PC-3 (cell line): ENCODE results near the gene APOM.

Experiments
- EZH2 ChIP-seq: fragments of 300-600 bp; sonication (generic); IDR thresholded peaks from one replicate; pipeline ENCODE4 v1.6.1; 2017; ENCODE audit warnings: antibody characterized with exemption, mild to moderate bottlenecking, low read length; ENCODE audit not compliant: unreplicated experiment
- TF ChIP-seq, protein P1 (sequence below): fragments of 300-600 bp; sonication (generic); conservative IDR thresholded peaks from 2 replicates; pipeline ENCODE4 v1.5.1; 2017; ENCODE audit warnings: antibody characterized with exemption, low read depth, mild to moderate bottlenecking, low read length

DNA sequence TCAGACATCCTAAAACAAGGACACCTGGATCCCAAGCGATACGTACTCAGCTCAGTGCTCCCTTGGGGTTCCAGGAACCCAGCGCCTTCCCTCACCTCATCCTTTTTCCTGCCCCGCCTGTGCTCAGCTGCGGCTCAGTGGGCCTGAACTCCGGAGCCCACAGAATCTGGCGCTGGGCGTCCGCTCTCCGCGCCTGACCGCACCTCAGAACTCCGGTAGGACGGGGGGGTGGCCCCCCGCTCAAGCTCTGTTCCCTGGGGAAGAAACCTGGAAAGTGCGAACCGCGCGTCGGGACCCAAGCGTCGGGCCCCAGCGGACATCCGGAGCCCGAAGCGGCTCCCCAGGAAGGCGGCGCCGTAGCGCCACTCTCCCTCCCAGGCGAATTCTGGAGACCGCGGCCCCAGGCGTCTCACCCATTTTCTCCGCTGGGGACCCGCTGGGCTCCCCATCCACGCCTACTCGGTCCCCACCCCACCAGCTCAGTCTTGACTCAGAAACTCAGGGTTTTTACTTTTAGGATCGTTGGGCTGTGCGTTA, 25.5 kb downstream of the APOM start:
- TF ChIP-seq EZH2 = no peak
- TF ChIP-seq, protein P1, sequence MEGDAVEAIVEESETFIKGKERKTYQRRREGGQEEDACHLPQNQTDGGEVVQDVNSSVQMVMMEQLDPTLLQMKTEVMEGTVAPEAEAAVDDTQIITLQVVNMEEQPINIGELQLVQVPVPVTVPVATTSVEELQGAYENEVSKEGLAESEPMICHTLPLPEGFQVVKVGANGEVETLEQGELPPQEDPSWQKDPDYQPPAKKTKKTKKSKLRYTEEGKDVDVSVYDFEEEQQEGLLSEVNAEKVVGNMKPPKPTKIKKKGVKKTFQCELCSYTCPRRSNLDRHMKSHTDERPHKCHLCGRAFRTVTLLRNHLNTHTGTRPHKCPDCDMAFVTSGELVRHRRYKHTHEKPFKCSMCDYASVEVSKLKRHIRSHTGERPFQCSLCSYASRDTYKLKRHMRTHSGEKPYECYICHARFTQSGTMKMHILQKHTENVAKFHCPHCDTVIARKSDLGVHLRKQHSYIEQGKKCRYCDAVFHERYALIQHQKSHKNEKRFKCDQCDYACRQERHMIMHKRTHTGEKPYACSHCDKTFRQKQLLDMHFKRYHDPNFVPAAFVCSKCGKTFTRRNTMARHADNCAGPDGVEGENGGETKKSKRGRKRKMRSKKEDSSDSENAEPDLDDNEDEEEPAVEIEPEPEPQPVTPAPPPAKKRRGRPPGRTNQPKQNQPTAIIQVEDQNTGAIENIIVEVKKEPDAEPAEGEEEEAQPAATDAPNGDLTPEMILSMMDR = no peak
